HEK293 (cell line): ENCODE data around the gene MON2.

Experiments used
- CTCF ChIA-PET: fragments of 350-600 bp; formaldehyde crosslinking; extraction: SDS; loops from one replicate; lab custom pipeline; 2021; ENCODE audit warnings: antibody characterized with exemption; lab: Yijun Ruan, JAX
- POLR2A ChIA-PET: fragments of 300-600 bp; formaldehyde crosslinking; extraction: SDS; loops from one replicate; lab custom pipeline; 2020; ENCODE audit warnings: antibody characterized with exemption, inconsistent platforms; lab: Yijun Ruan, JAX
- H3K27ac ChIP-seq: fragments of 200-500 bp; sonication (Bioruptor generic); 2 replicates; pipeline ENCODE4 v1.5.1; 2014; ENCODE audit warnings: low read depth, low read length, control low read depth, inconsistent platforms; ENCODE audit errors: extremely low read depth
- H3K36me3 ChIP-seq, 2 experiments: fragments of 200-500 bp in 1 of 2; sonication (Bioruptor generic) in 1 of 2; 1 replicate in 1 of 2; 2 replicates in 1 of 2; pipeline ENCODE4 v1.5.1; 2014 to 2017; ENCODE audit warnings: inconsistent platforms in 2 of 2, low read length in 2 of 2; ENCODE audit not compliant: control insufficient read depth in 2 of 2, insufficient read depth in 1 of 2
- H3K4me1 ChIP-seq: fragments of 200-500 bp; sonication (Bioruptor generic); 2 replicates; pipeline ENCODE4 v1.5.1; 2014; ENCODE audit warnings: mild to moderate bottlenecking, low read length, inconsistent platforms; ENCODE audit not compliant: control insufficient read depth, insufficient read depth
- H3K4me3 ChIP-seq: 2 replicates; pipeline ENCODE4 v1.5.1; 2011; ENCODE audit warnings: low read depth, mild to moderate bottlenecking, control low read depth, low read length, moderate library complexity
- H3K9me3 ChIP-seq: fragments of 200-500 bp; sonication (Bioruptor generic); 2 replicates; pipeline ENCODE4 v1.5.1; 2014; ENCODE audit warnings: low read depth, low read length, inconsistent platforms; ENCODE audit not compliant: control insufficient read depth, insufficient read depth
- GLIS1 ChIP-seq: fragments of 450-650 bp; formaldehyde crosslinking; IDR thresholded peaks from 2 replicates; pipeline ENCODE4 v1.5.1; 2016; ENCODE audit warnings: missing biosample characterization, missing genetic modification characterization
- HOXA7 ChIP-seq: sonication (generic); formaldehyde crosslinking; IDR thresholded peaks from 2 replicates; pipeline ENCODE4 v1.8.1; 2022; ENCODE audit warnings: missing genetic modification reagents, borderline replicate concordance
- KLF9 ChIP-seq: fragments of 450-650 bp; formaldehyde crosslinking; IDR thresholded peaks from 2 replicates; pipeline ENCODE4 v1.5.1; 2016; ENCODE audit warnings: missing biosample characterization, missing genetic modification characterization, low read depth
- SETDB1 ChIP-seq: IDR thresholded peaks from one replicate; pipeline ENCODE4 v1.6.1; 2017; ENCODE audit warnings: mild to moderate bottlenecking, low read length, moderate library complexity, mixed read lengths; ENCODE audit not compliant: insufficient read length
- SP3 ChIP-seq: fragments of 450-650 bp; formaldehyde crosslinking; IDR thresholded peaks from 2 replicates; pipeline ENCODE4 v1.5.1; 2016; ENCODE audit warnings: missing biosample characterization, missing genetic modification characterization
- ZBTB11 ChIP-seq: fragments of 450-650 bp; formaldehyde crosslinking; conservative IDR thresholded peaks from 2 replicates; pipeline ENCODE4 v1.5.1; 2016; ENCODE audit warnings: low read depth, missing biosample characterization, missing genetic modification characterization
- ZBTB17 ChIP-seq: fragments of 450-650 bp; formaldehyde crosslinking; IDR thresholded peaks from 2 replicates; pipeline ENCODE4 v1.5.1; 2016; ENCODE audit warnings: missing biosample characterization, missing genetic modification characterization
- ZBTB21 ChIP-seq: fragments of 450-650 bp; formaldehyde crosslinking; IDR thresholded peaks from 2 replicates; pipeline ENCODE4 v1.5.1; 2017; ENCODE audit warnings: missing biosample characterization, missing genetic modification characterization
- ZBTB26 ChIP-seq: fragments of 450-650 bp; formaldehyde crosslinking; optimal IDR thresholded peaks from 2 replicates; pipeline ENCODE3; 2016; ENCODE audit warnings: missing biosample characterization, mild to moderate bottlenecking, missing genetic modification characterization
- ZBTB7A ChIP-seq: fragments of 450-650 bp; formaldehyde crosslinking; IDR thresholded peaks from 2 replicates; pipeline ENCODE4 v1.5.1; 2016; ENCODE audit warnings: low read depth, missing biosample characterization, missing genetic modification characterization
- ZFP3 ChIP-seq: fragments of 450-650 bp; formaldehyde crosslinking; IDR thresholded peaks from 2 replicates; pipeline ENCODE4 v1.5.1; 2016; ENCODE audit warnings: low read depth, missing biosample characterization, missing genetic modification characterization
- ZNF121 ChIP-seq: fragments of 450-650 bp; formaldehyde crosslinking; IDR thresholded peaks from 2 replicates; pipeline ENCODE4 v1.5.1; 2016; ENCODE audit warnings: missing biosample characterization, missing genetic modification characterization
- ZNF132 ChIP-seq: fragments of 450-650 bp; formaldehyde crosslinking; IDR thresholded peaks from 2 replicates; pipeline ENCODE4 v1.5.1; 2017; ENCODE audit warnings: missing biosample characterization, missing genetic modification characterization, borderline replicate concordance
- ZNF133 ChIP-seq: fragments of 450-650 bp; formaldehyde crosslinking; IDR thresholded peaks from 2 replicates; pipeline ENCODE4 v1.5.1; 2016; ENCODE audit warnings: missing biosample characterization, missing genetic modification characterization
- ZNF140 ChIP-seq: fragments of 450-650 bp; formaldehyde crosslinking; IDR thresholded peaks from 2 replicates; pipeline ENCODE4 v1.5.1; 2016; ENCODE audit warnings: missing biosample characterization, missing genetic modification characterization
- ZNF18 ChIP-seq: fragments of 450-650 bp; formaldehyde crosslinking; IDR thresholded peaks from 2 replicates; pipeline ENCODE4 v1.5.1; 2016; ENCODE audit warnings: missing biosample characterization, missing genetic modification characterization
- ZNF202 ChIP-seq: fragments of 450-650 bp; formaldehyde crosslinking; IDR thresholded peaks from 2 replicates; pipeline ENCODE4 v1.5.1; 2016; ENCODE audit warnings: missing biosample characterization, missing genetic modification characterization, borderline replicate concordance
- ZNF23 ChIP-seq: fragments of 450-650 bp; formaldehyde crosslinking; IDR thresholded peaks from 2 replicates; pipeline ENCODE4 v1.5.1; 2016; ENCODE audit warnings: missing biosample characterization, missing genetic modification characterization, borderline replicate concordance
- ZNF335 ChIP-seq: fragments of 450-650 bp; formaldehyde crosslinking; conservative IDR thresholded peaks from 2 replicates; pipeline ENCODE4 v1.5.1; 2016; ENCODE audit warnings: missing biosample characterization, missing genetic modification characterization
- ZNF394 ChIP-seq: fragments of 450-650 bp; formaldehyde crosslinking; IDR thresholded peaks from 2 replicates; pipeline ENCODE4 v1.5.1; 2016; ENCODE audit warnings: missing biosample characterization, missing genetic modification characterization, mild to moderate bottlenecking, moderate library complexity, borderline replicate concordance
- ZNF426 ChIP-seq: fragments of 450-650 bp; formaldehyde crosslinking; IDR thresholded peaks from 2 replicates; pipeline ENCODE4 v1.5.1; 2017; ENCODE audit warnings: missing biosample characterization, missing genetic modification characterization, mild to moderate bottlenecking, inconsistent platforms, moderate library complexity
- ZNF510 ChIP-seq: fragments of 450-650 bp; formaldehyde crosslinking; IDR thresholded peaks from 2 replicates; pipeline ENCODE4 v1.5.1; 2018; ENCODE audit warnings: mild to moderate bottlenecking, missing genetic modification characterization, missing biosample characterization; ENCODE audit not compliant: insufficient replicate concordance
- ZNF555 ChIP-seq: fragments of 450-650 bp; formaldehyde crosslinking; conservative IDR thresholded peaks from 2 replicates; pipeline ENCODE4 v1.5.1; 2017; ENCODE audit warnings: missing biosample characterization, mild to moderate bottlenecking, missing genetic modification characterization, inconsistent platforms
- ZNF623 ChIP-seq: fragments of 450-650 bp; formaldehyde crosslinking; IDR thresholded peaks from 2 replicates; pipeline ENCODE4 v1.5.1; 2016; ENCODE audit warnings: missing biosample characterization, missing genetic modification characterization
- ZNF660 ChIP-seq: fragments of 450-650 bp; IDR thresholded peaks from 2 replicates; pipeline ENCODE4 v1.5.1; 2018; ENCODE audit warnings: missing biosample characterization, mild to moderate bottlenecking, missing genetic modification characterization
- ZNF707 ChIP-seq: fragments of 450-650 bp; formaldehyde crosslinking; IDR thresholded peaks from 2 replicates; pipeline ENCODE4 v1.5.1; 2016; ENCODE audit warnings: missing biosample characterization, missing genetic modification characterization
- ZNF76 ChIP-seq: fragments of 450-650 bp; formaldehyde crosslinking; IDR thresholded peaks from 2 replicates; pipeline ENCODE4; 2016; ENCODE audit warnings: low read depth, missing biosample characterization, missing genetic modification characterization, borderline replicate concordance
- ZNF785 ChIP-seq: fragments of 450-650 bp; formaldehyde crosslinking; IDR thresholded peaks from 2 replicates; pipeline ENCODE4 v1.5.1; 2016; ENCODE audit warnings: missing biosample characterization, missing genetic modification characterization
- ZSCAN23 ChIP-seq: fragments of 450-650 bp; formaldehyde crosslinking; IDR thresholded peaks from 2 replicates; pipeline ENCODE4 v1.5.1; 2016; ENCODE audit warnings: missing biosample characterization, missing genetic modification characterization
- ZXDB ChIP-seq: fragments of 450-650 bp; formaldehyde crosslinking; IDR thresholded peaks from 2 replicates; pipeline ENCODE4 v1.5.1; 2016; ENCODE audit warnings: missing biosample characterization, missing genetic modification characterization

Gene MON2

DNA sequence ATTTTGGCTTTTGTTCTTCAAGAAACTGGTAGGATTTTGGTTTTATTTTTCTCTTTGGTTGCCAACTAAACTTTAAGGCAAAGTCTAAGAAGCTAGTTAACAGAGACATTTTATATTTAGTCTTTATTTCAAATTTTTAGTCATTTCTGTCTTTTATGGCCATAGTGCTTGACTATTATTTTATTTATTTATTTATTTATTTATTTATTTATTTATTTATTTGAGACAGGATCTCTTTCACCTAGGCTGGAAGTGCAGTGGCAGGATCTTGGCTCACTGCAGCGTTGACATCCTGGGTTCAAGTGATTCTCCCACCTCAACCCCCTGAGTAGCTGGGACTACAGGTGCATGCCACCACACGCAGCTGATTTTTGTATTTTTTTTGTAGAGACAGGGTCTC, 3.1 kb downstream of the MON2 start:
- ChIA-PET CTCF (interaction anchor here (0.7 to 1.3 kb wide), 2 partner anchors 26 to 35 kb away, joined by 4 read pairs; no protein-coding TSS in a partner anchor), POLR2A (interaction anchor here (0.7 kb wide), 1 partner anchor 35 kb away, joined by 3 read pairs; no protein-coding TSS in a partner anchor)
- no peaks in the 10 kb centered on the region for H3K9me3 ChIP-seq
- no peak overlapping the region for H3K27ac ChIP-seq
- peaks cover 0 to 4% of the 10 kb centered on the region in 2 experiments; a peak in 2 of 3 replicates for H3K36me3 ChIP-seq
- peaks cover 7% of the 10 kb centered on the region; the same call in 1 of the 2 replicates for H3K4me1 ChIP-seq
- no peak overlapping the region for H3K4me3 ChIP-seq
- no peak for TF ChIP-seq ZNF121 (tag by site-specific recombination)
- no peak for TF ChIP-seq HOXA7 (CRISPR knock-in tag)
- peak; percentile 45; the same call in 1 of the 2 replicates for TF ChIP-seq ZBTB11 (tag by site-specific recombination)
- TF ChIP-seq ZBTB17 (tag by site-specific recombination) = no peak
- no peak for TF ChIP-seq ZNF132
- no peak for TF ChIP-seq SP3 (tag by site-specific recombination)
- no peak for TF ChIP-seq ZNF76 (tag by site-specific recombination)
- TF ChIP-seq ZNF140 (tag by site-specific recombination) = peak; percentile 33; the same call in 1 of the 2 replicates
- 0 out of 2 replicates have a peak, but pooled peaks have one; percentile 25 for TF ChIP-seq ZNF202
- TF ChIP-seq ZXDB (tag by site-specific recombination) = no peak
- peak; percentile 76; the same call in 1 of the 2 replicates for TF ChIP-seq ZNF394
- no peak for TF ChIP-seq ZBTB7A (tag by site-specific recombination)
- TF ChIP-seq ZBTB26 (tag by site-specific recombination) = no peak
- TF ChIP-seq ZNF133 (tag by site-specific recombination) = no peak
- TF ChIP-seq ZFP3 (tag by site-specific recombination) = no peak
- TF ChIP-seq ZNF426 (tag by site-specific recombination) = peak; percentile 52
- TF ChIP-seq SETDB1 = no peak
- peak; percentile 40; the same call in 1 of the 2 replicates for TF ChIP-seq ZNF555 (tag by site-specific recombination)
- no peak for TF ChIP-seq ZNF660 (tag by site-specific recombination)
- TF ChIP-seq KLF9 (tag by site-specific recombination) = no peak
- no peak for TF ChIP-seq ZNF707
- TF ChIP-seq ZSCAN23 (tag by site-specific recombination) = no peak
- TF ChIP-seq ZNF510 (tag by site-specific recombination) = peak; percentile 47
- peak; percentile 38; the same call in 1 of the 2 replicates for TF ChIP-seq ZNF623 (tag by site-specific recombination)
- no peak for TF ChIP-seq ZBTB21
- no peak for TF ChIP-seq ZNF335
- TF ChIP-seq ZNF18 (tag by site-specific recombination) = no peak
- no peak for TF ChIP-seq ZNF23 (tag by site-specific recombination)
- no peak for TF ChIP-seq GLIS1 (tag by site-specific recombination)
- TF ChIP-seq ZNF785 (tag by site-specific recombination) = no peak
